ENCODE results near the gene SPATA17.

The SPATA17 gene

DNA sequence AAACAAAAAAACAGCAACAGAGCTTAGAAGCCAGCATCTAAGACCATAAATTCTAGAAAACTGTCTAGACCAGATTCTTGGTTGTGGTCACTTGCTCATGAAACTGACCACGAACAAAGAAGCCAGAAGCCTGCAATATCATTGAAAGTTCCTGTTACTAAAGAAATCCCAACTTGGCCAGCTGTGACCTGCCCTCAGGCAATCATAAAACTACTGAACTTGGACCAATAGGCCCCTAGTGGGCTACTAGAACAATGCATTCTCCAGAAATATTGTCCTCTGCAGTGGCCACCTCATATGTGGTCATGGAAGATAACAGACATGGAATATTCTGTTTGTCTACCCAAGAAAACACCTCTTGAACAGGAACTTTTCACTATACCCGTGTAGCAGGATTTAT is 87.7 kb downstream of the SPATA17 start:
- Histone ChIP-seq H3K36me3 (replicated peaks) (no peaks in the 10 kb centered on the region), H3K27ac (no peak overlapping the region), H3K27me3 (replicated peaks) (no peaks in the 10 kb centered on the region), H3K4me3 (ENCODE audit: low read depth, low read length) (no peak overlapping the region)
- in situ Hi-C loops (cut with HindIII; ENCODE audit: low pct_ligation_motif_present, low sequenced_read_pairs): no loop called here
- TF ChIP-seq, protein P1, sequence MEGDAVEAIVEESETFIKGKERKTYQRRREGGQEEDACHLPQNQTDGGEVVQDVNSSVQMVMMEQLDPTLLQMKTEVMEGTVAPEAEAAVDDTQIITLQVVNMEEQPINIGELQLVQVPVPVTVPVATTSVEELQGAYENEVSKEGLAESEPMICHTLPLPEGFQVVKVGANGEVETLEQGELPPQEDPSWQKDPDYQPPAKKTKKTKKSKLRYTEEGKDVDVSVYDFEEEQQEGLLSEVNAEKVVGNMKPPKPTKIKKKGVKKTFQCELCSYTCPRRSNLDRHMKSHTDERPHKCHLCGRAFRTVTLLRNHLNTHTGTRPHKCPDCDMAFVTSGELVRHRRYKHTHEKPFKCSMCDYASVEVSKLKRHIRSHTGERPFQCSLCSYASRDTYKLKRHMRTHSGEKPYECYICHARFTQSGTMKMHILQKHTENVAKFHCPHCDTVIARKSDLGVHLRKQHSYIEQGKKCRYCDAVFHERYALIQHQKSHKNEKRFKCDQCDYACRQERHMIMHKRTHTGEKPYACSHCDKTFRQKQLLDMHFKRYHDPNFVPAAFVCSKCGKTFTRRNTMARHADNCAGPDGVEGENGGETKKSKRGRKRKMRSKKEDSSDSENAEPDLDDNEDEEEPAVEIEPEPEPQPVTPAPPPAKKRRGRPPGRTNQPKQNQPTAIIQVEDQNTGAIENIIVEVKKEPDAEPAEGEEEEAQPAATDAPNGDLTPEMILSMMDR (IDR thresholded peaks at IDR 0.05; ENCODE audit: low read depth, low read length, missing control alignments): peak; percentile 40
- DNase-seq: peak; percentile 1

DNA sequence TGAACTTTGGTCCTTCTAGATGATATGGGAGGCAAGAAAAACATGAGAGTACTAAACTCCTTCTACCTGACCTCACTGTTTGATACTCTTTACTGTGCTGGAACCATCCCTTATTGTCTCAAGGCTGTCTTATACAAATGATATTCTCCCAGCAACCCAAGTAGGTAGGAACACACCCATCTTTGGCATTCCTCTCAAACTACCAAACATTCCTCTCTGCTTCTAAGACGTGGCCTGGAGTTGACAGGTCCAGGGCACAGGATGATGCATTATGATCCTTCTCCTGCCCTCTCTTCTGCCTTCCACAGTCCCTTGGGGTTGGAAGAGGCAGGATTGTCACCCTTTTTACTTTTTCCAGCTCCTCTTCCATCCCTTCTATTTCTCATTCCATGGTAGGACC is 90.5 kb downstream of the SPATA17 start:
- Histone ChIP-seq H3K27ac (no peak overlapping the region), H3K4me3 (ENCODE audit: low read depth, low read length) (no peak overlapping the region), H3K36me3 (replicated peaks) (no peaks in the 10 kb centered on the region), H3K27me3 (replicated peaks) (no peaks in the 10 kb centered on the region)
- in situ Hi-C loops (cut with HindIII; ENCODE audit: low pct_ligation_motif_present, low sequenced_read_pairs): no loop called here
- no peak for DNase-seq
- TF ChIP-seq, protein P1 (IDR thresholded peaks at IDR 0.05; ENCODE audit: low read depth, low read length, missing control alignments): no peak

DNA sequence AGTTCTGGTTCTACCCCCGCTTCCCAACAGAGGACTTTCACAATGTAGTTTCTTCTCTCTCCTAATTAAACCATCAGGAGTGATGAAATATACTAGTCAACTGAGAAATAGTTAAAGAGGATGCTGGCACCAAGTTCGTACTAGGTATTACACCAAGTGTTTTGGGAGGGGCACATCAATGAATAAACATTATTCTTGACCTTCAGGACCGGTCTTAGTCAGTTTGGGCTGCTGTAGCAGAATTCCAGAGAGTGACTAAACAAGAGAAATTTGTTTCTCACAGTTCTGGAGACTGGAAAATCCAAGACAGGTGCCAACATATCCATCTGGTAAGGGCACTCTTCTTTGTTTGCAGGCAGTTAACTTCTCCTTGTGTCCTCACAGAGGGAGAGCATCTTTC is 103.8 kb downstream of the SPATA17 start:
- no peaks in the 10 kb centered on the region for H3K27me3 ChIP-seq (replicated peaks)
- H3K4me3 ChIP-seq (ENCODE audit: low read depth, low read length): no peak overlapping the region
- no peak for DNase-seq
- in situ Hi-C loops (cut with HindIII; ENCODE audit: low pct_ligation_motif_present, low sequenced_read_pairs): no loop called here
- H3K36me3 ChIP-seq (replicated peaks): no peaks in the 10 kb centered on the region
- TF ChIP-seq, protein P1 (IDR thresholded peaks at IDR 0.05; ENCODE audit: low read depth, low read length, missing control alignments): no peak
- no peak overlapping the region for H3K27ac ChIP-seq

DNA sequence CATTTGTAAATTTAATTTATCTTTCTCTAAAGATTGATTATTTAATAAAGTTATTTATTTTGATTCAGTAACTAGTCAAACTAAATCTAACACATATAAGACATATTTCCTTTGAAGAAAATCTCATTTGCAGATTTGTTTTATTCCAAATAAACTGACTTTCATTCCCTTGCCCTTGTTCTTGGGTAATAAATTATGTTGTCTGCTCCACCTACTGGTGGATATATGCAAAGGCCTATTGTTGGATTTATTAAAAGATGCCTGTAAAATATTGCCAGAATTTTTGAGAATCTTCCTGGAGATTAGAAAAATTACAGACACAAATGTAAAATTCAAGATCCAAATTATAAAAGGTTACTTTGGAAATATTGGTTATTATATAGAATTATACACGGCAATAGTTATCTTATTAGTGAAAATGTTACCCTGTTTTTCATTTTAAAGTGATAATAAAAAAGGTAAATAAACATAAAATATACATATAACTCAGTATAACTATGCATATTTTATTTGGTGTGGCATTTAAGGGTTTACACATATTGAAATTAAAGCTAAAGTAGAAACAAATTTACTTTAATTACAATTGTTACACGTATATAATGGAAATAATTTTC is 116.1 kb downstream of the SPATA17 start:
- in situ Hi-C loops (cut with HindIII; ENCODE audit: low pct_ligation_motif_present, low sequenced_read_pairs): no loop called here
- Histone ChIP-seq H3K27ac (no peak overlapping the region), H3K27me3 (replicated peaks) (no peaks in the 10 kb centered on the region), H3K4me3 (ENCODE audit: low read depth, low read length) (no peak overlapping the region), H3K36me3 (replicated peaks) (no peaks in the 10 kb centered on the region)
- peak; percentile 12 for DNase-seq
- TF ChIP-seq, protein P1 (IDR thresholded peaks at IDR 0.05; ENCODE audit: low read depth, low read length, missing control alignments): peak; percentile 52

DNA sequence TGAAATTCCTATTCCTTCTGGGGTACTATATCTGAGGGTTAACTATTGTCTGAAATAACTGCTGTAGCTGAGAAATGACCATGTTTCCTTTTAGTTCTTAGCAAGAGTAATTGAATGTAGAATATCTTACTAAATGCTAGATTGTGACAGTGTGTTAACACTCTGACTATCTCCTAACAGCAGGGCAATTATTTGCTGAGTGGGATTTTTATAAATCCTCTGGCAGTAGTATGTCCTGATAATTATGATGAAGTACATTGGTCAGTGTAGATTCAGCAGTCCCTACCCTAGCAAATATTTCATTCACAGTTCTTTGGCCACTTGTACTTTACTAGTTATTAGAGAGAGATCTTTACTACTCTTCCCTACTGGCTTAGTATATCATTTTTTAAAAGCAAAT is 138.6 kb downstream of the SPATA17 start:
- in situ Hi-C loops (cut with HindIII; ENCODE audit: low pct_ligation_motif_present, low sequenced_read_pairs): no loop called here
- H3K4me3 ChIP-seq (ENCODE audit: low read depth, low read length): no peak overlapping the region
- TF ChIP-seq, protein P1 (IDR thresholded peaks at IDR 0.05; ENCODE audit: low read depth, low read length, missing control alignments): no peak
- DNase-seq: no peak
- no peak overlapping the region for H3K27ac ChIP-seq
- no peaks in the 10 kb centered on the region for H3K36me3 ChIP-seq (replicated peaks)
- no peaks in the 10 kb centered on the region for H3K27me3 ChIP-seq (replicated peaks)

DNA sequence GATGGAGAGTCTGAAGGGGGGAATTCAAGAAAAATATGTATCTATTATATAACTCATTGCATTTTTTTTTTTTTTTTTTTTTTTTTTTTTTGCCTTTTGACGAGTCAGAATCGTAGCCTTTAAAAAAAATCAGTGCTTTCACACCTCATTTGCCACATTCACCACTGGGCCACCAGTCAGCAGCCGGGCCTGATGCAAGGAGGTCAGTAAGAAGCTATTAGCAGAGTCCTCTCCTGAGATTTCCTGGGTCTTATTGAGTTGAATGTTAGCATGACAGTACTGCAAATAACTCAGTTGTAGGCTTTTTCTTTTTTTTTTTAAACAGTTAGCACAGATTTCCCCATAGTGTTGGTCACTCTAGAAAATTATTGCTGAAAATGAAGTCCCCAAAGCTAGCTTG is 139.8 kb downstream of the SPATA17 start:
- H3K27ac ChIP-seq: no peak overlapping the region
- DNase-seq: no peak
- no peak overlapping the region for H3K4me3 ChIP-seq (ENCODE audit: low read depth, low read length)
- H3K27me3 ChIP-seq (replicated peaks): no peaks in the 10 kb centered on the region
- no peaks in the 10 kb centered on the region for H3K36me3 ChIP-seq (replicated peaks)
- TF ChIP-seq, protein P1 (IDR thresholded peaks at IDR 0.05; ENCODE audit: low read depth, low read length, missing control alignments): no peak
- in situ Hi-C loops (cut with HindIII; ENCODE audit: low pct_ligation_motif_present, low sequenced_read_pairs): no loop called here

Data from brain microvascular endothelial cell (primary cell).